ENCODE data around the gene LRRC40.

DNA sequence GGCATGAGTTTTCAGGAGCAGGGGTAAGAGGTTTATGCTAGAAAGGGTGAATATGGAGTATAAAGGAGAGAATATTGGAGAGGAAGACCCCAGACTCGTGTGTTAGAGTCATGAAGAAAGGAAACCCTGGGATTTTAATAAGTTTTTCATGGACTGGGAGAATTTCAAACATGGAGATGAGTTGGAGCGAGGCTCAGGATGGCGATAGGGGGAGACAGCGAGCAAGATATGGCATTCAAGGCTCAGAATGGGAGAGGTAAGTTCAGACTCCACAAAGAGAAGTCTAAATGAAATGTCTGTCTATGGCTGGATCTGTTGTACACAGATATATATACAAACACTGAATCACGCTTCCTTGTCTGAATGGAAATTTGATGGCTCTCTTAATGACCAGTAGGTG is 92.5 kb downstream of the LRRC40 start:
- TF ChIP-seq, protein P1, sequence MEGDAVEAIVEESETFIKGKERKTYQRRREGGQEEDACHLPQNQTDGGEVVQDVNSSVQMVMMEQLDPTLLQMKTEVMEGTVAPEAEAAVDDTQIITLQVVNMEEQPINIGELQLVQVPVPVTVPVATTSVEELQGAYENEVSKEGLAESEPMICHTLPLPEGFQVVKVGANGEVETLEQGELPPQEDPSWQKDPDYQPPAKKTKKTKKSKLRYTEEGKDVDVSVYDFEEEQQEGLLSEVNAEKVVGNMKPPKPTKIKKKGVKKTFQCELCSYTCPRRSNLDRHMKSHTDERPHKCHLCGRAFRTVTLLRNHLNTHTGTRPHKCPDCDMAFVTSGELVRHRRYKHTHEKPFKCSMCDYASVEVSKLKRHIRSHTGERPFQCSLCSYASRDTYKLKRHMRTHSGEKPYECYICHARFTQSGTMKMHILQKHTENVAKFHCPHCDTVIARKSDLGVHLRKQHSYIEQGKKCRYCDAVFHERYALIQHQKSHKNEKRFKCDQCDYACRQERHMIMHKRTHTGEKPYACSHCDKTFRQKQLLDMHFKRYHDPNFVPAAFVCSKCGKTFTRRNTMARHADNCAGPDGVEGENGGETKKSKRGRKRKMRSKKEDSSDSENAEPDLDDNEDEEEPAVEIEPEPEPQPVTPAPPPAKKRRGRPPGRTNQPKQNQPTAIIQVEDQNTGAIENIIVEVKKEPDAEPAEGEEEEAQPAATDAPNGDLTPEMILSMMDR (IDR thresholded peaks at IDR 0.05) = no peak
- TF ChIP-seq POLR2A (IDR thresholded peaks at IDR 0.05) = no peak

Measured in testis (tissue), 2 donors.